GM21390 (cell line): Measurements from ENCODE around the gene TNRC6C.
"Not testable (repeated sequence)": the region's sequence is repeated elsewhere in the genome, so short reads cannot be mapped to it uniquely, and the experiment has no call there.

Source experiments
- ATAC-seq: cut with Tn5 transposase; IDR thresholded peaks from one replicate; pipeline ENCODE4 v1.9.1; 2021; ENCODE audit not compliant: unreplicated experiment

TNRC6C gene

DNA sequence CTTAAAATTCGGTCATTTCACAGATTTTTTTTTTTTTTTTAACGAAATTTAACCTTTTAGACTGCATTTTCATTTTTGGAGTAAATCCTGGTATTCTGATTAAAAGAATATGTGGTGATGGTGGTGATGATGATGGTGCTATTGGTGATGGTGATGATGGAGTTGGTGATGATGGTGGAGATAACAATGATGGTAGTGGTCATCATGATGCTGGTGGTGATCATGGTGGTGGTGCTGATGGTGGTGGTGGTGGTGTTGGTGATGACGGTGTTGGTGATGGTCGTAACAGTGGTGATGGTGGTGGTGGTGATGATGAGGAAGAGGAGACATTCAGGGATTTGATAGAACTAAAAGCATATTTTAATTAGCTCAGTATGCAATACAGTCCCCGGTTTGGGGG is 84.0 kb downstream of the TNRC6C start:
- ATAC-seq: no peak

DNA sequence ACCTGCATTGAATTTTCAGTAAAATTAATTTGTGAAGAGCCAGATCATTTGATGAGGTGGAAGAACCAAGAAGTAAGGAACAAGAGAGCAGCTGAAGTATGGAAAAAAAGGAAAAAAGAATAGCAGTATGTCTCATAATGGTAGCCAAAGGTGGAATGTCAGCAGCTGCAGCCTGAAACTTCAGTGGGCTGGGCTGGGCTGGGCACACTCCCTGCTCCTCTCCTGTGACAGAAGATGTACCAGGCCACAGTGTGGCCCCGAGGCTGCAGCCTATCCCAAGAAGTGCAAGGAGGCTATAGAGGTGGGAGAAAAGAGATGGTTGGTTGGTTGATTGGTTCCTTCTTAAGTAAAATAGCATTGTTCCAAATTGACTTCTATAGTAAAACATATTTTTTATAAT is 84.5 kb downstream of the TNRC6C start:
- no peak for ATAC-seq

DNA sequence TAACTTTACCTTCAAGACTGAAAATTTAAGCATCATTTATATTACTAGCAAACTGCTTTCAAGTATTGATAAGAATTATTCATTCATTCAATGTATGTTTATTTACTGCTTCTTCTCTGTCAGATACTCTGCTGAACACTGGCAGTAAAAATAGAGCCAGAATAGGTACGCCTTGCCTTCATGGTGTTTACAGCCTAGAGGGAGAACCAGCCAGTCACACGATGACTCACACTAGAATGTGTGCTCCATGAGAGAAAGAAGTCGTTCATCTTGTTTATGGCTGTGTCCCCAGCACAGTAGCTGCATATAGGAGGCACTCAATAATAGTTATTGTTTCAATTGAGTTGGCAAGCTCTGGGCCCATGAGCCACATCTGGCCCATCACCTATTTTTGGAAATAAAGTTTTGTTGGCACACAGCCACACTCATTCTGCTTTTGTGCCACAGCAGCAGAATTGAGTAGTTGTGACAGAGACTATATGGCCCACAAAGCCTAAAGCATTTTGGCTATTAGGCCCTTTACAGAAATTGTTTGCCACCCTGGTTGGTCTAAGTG is 85.9 kb downstream of the TNRC6C start:
- ATAC-seq: no peak

DNA sequence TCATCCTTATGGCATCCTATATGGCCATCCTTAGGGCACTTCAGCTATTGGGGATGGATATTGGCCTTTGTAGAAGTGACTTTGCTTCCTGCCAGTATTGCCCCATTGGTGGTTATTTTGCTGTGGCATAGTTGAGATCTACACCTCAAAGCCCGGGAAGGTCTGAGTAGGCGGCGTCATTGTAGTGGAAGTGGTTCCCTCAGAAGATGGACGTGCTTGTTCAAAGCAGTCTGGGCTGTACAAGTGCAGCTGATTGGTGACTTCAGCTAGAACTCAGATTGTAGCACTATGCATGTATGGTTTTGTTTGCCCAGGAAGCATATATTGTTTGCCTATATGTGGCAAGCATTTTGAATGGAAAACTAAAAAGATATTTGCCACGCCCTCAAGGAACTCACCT is 86.8 kb downstream of the TNRC6C start:
- no peak for ATAC-seq

DNA sequence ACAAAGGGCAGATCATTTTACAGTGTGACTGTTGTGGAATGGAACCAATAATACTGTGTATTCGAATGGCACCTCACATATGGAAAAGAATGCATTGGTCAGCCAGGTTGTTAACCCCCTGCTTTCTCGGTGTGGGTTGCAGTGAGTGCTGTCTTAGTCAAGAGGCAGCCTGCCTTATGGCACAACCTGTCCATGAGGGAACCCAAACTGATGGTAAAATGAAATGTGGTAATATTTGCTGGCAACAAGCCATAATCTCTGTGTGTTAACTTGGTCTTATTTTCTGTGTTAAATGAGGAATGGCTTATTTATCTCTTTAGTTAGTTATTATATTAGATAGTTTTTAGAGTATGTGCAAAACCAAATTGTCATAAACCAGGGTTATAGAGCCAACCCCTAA is 88.4 kb downstream of the TNRC6C start:
- ATAC-seq: no peak

DNA sequence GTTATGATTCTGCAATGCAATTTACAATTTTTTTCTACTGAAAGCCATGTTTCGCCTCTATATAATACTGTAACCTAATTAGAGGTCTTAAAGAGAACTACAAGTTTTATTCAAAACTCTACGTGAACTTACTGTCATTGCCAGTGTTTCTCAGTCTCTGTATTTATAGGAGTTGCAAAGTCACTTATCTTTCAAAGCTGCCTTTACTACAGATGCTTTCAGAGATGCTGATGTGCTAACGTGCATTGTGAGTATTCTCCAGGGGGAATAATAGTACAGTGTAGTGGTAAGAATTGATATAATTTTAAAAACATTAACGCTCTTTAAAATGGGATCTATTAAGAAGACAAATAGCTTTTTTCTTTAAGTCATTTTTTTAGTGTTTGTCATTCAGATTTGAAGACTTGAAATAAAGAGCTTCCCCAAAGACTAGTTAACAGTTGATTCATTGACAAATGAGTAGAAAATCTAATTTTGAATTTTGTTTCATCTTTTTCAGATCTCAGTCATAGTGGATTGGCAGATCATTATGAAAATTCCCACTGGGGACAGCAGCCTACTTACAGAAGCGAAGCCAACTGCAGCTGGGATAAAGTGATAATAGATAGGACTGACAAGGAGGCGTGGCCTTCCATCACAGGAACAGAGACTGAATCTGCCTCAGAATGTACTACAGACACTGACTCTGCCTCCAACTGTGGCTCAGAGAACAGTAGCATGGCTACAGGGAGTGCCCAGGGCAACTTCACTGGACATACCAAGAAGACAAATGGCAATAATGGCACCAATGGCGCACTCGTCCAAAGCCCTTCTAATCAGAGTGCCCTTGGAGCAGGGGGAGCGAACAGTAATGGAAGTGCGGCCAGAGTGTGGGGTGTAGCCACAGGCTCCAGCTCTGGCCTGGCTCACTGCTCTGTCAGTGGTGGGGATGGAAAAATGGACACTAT is 90.1 kb downstream of the TNRC6C start:
- ATAC-seq: no peak

DNA sequence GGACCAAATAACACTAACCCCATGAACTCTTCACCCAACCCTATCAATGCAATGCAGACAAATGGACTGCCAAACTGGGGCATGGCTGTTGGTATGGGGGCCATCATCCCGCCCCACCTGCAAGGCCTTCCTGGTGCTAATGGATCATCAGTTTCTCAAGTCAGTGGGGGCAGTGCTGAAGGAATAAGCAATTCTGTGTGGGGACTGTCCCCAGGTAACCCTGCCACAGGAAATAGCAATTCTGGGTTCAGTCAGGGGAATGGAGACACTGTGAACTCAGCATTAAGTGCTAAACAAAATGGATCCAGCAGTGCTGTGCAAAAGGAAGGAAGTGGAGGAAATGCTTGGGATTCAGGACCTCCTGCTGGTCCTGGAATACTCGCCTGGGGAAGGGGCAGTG is 91.1 kb downstream of the TNRC6C start:
- no peak for ATAC-seq

DNA sequence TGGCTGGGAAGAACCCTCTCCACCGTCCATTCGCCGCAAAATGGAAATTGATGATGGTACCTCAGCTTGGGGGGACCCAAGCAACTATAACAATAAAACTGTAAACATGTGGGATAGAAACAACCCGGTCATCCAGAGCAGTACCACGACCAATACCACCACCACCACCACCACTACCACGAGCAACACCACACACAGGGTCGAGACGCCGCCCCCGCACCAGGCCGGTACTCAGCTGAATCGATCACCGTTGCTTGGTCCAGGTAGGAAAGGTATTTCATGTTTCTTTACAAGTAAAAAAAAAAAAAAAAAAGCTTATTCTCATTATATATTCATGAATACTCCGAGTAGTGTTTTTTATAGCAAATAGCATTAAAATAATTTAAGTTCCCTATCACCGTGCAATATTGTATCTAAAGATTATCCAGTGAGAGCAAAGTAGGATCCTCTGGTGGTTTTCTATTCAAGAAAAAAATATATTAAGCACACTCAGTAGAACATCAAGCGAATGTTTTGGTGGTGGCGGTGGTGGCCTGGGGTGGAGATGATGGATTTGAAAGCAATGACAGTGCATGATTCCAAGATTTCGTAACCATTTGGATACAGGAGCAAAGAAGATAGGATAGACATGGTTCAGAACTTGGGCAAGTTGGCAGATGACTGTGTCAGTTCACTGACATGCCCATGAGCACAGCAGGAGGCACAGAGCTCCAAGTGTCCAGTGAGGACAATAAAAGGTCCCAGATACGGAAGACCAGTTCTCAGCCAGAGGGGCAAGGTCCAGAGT is 92.9 kb downstream of the TNRC6C start:
- ATAC-seq: no peak

DNA sequence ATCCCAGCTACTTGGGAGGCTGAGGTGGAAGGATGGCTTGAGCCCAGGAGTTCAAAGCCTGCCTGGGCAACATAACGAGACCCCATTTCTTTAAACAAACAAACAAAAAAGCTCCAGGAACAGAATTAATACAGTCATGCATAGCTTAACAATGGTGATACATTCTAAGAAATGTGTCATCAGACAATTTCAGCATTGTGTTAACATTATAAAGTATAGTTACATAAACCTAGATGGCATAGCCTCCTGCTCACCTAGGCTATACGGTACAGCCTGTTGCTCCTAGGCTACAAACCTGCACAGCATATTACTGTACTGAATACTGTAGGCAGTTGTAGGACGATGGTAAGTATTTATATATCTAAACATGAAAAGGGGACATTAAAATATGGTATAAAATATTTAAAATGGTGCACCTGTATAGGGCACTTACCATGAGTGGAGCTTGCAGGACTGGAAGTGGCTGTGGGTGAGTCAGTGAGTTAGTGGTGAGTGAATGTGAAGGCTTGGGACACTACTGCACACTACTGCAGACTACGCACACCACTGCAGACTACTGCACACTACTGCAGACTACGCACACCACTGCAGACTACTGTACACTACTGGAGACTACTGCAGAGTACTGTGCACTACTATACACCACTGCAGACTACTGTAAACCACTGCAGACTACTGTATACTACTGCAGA is 95.4 kb downstream of the TNRC6C start:
- no peak for ATAC-seq

DNA sequence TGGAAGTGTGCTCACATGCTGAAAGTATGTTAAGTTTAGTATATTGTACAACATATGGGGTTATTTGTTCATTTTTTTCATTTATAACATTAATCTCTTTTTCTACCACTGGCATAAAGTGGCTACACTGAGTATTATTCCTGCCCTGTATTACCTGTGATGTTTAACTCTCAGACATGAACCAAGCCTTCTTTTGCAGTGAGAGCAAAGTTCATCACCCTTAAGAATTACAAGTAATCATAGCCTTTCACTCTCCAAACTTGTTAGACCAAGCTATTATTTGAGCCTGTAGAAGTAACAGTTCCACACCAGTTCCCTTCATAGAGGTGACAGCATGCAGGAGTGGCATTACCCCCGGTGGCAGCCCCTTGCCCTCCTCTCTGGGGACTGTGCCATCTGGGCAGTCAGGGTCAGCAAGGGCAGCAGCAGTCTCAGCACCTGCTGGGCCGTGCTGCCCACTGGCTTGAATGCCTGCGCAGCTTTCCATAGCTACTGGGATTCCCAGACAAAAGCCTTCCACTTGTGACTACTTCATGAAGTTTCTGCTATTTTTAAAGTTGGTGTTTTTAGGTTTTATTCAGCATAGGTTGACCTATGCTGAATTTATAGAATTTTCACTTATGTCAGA is 98.7 kb downstream of the TNRC6C start:
- ATAC-seq: no peak

DNA sequence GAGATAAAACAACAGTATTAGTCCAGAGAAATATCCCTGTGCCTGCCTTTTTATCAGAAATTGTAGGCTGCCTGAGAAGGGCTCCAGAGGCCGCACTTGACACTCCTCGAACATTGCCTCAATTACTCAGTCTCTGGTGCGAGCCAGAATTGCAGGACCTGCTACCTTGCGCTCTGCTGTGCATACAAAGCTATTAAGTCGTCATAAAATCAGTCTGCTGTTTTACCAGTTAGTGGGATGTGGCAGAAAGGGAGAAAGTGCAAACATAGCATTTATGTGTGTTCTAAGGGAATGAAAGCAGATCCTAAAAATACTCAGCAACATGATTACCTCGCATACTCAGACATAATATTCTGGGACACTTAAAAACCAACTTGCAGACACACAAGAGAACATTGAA is 99.5 kb downstream of the TNRC6C start:
- ATAC-seq: no peak

DNA sequence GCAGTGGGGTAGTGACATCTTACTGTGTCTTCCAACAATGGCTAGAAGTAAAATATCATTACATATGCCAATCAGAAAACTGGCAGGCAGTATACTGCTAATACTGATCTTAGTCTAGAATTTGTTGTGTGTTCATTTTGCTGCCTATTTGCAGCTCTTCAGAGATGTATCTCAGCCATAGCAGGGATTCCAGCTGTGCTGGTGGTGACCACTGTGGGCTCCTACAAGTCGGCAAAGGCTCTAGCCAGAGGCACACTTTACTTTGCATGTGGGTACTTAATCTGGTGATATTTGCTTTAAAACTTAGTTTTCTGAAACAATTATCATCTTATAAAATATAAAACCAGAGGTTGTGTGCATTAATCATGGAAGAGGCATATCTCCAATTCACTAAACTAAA is 100.1 kb downstream of the TNRC6C start:
- ATAC-seq: no peak

DNA sequence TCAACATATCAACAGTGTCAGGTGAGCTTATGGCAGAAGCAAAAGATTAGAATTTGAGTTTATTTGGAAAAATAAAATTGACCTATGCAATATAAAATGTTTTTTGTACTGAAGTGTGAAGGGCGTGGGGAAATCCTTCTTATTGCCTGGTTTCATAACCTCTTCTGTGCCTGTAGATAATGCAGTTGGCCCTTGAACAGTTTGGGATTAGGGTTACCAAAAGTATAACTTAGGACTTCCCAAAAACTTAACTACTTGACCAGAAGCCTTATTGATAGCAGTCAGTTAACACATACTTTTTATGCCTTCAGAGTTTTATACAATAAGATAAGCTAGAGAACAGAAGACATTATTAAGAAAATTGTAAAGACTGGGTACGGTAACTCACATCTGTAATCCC is 104.1 kb downstream of the TNRC6C start:
- ATAC-seq: no peak

DNA sequence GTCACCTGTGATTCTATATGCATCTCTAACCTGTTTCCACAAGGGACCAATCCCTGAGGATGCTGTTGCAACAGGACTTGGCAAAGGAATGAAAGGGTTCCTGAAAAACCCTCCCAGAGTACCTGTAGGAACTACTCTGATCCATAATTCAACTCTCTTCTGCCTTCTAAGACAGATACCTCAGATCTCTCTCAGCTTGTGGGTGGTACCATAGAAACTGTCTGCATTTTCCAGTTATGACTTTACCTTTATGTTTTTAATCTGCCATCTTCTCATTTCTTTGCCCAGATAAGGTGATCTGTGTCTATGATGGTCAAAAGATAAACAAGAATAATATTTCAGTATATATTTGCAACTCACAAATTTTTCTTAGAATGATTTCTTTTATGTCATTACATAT is 105.0 kb downstream of the TNRC6C start:
- no peak for ATAC-seq

DNA sequence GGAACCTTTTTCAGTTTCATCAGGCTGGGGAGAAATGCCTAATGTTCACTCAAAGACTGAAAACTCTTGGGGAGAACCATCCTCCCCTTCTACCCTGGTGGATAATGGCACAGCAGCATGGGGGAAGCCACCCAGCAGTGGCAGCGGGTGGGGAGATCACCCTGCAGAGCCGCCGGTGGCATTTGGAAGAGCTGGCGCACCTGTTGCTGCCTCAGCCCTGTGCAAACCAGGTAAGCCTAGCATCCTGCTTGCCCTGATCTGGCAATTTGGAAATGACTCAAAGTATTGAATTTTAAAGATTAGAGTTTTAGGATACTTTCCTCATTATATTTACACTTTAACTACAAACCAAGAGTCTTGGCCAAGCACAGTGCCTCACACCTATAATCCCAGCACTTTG is 106.2 kb downstream of the TNRC6C start:
- no peak for ATAC-seq

DNA sequence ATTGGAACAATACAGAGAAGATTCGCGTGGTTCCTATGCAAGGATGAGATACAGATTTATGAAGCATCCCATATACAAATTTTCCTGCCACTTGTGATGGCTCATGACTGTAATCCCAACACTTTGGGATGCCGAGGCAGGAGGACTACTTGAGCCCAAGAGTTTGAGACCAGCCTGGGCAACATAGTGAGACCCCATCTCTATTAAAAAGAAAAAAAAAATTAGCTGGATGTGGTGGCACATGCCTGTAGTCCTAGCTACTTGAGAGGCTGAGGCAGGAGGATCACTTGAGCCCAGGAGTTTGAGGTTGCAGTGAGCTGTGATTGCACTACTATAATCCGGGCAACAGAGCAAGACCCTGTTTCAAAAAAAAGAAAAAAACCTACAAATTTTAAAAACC is 108.5 kb downstream of the TNRC6C start:
- not testable (repeated sequence) for ATAC-seq

DNA sequence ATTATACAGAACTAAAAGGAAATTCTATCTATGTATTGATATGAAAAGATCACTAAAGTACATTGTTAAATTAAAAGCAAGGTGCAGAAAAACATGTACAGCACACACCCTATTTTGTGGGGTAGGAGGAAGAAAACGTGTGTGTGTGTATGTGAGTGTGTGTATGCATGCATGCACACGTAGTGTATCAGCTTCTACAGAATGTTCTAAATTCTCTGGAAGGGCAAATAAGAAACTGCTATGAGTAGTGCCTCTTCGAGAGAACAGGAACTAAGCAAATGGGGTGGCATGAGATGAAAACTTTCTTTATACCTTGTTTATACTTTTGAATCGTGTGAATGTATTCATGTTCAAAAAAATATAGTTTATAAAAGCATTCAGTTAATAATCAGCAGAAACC is 111.2 kb downstream of the TNRC6C start:
- ATAC-seq: no peak

DNA sequence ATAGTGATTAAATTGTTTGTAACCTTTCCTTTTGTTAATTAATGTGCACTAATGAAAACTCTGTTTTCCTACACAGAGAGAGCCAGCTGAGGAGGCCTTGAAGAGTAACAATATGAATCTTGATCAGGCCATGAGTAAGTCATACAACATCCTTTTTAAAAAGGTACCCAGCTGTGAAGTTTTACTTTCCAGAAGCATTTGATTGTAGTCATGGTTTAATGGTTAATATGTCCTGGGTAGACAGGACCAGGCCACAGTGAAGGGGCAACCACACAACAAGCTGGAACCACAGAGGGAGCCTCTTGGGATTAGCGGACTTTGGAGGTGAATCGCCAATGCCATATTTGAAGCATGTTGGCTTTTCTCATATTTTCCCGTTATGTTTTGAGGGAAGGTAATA is 114.5 kb downstream of the TNRC6C start:
- ATAC-seq: no peak

DNA sequence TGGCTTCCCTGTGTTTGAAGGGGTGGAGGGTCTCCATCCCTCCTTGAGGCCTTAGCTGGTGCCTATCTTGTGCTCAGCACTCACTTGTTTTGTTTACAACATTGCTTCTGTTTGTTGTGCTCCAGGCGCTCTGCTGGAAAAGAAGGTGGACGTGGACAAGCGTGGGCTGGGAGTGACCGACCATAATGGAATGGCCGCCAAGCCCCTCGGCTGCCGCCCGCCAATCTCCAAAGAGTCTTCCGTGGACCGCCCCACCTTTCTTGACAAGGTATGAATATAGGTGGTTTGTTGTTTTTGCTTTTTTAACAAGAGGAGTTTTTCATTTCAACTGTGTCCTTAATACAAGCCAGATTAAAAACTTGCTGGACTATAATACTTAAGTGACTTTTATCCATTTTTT is 116.5 kb downstream of the TNRC6C start:
- no peak for ATAC-seq

DNA sequence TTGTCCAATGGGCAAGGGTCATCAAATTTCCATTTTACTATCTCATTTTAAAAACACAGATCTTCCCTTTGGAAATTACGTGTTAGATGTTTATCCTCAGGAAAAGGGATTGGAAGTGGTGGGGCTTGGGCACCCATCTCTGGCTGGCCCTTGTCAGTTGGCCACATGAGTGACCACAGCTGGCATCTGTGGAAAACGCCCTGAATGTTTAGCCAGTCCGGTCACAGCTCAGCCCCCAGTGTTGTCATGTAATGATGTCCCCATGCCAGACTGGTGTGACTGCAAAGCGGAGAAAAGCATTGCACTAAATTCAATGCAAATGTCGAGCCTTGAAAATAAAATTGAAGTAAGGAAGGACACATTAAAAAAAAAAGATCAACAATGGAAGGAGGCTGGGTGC is 117.0 kb downstream of the TNRC6C start:
- ATAC-seq: no peak

DNA sequence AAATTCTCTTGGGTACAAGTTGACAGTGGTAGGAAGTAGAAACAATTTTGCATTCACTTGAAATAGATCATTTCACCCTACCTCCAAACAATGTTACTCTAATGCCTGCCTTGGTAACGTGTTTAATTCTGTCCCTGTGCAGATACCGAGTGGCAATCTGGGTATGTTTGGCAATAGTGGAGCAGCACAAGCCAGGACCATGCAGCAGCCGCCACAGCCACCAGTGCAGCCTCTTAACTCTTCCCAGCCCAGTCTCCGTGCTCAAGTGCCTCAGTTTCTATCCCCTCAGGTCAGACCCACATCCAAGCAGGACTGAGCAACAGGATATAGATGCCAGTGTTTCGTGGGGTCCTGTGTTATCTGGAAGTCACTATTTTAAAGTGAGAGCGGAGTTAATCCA is 120.8 kb downstream of the TNRC6C start:
- no peak for ATAC-seq
